ENCODE data around the gene BTN3A1. TPM values are rescaled to one million over a fixed set of nuclear protein-coding genes. Genes with fewer than 3 reads are reported as not detected.

Gene BTN3A1
- total RNA-seq, 1 donor from 2014 or later = 12.7 TPM

DNA sequence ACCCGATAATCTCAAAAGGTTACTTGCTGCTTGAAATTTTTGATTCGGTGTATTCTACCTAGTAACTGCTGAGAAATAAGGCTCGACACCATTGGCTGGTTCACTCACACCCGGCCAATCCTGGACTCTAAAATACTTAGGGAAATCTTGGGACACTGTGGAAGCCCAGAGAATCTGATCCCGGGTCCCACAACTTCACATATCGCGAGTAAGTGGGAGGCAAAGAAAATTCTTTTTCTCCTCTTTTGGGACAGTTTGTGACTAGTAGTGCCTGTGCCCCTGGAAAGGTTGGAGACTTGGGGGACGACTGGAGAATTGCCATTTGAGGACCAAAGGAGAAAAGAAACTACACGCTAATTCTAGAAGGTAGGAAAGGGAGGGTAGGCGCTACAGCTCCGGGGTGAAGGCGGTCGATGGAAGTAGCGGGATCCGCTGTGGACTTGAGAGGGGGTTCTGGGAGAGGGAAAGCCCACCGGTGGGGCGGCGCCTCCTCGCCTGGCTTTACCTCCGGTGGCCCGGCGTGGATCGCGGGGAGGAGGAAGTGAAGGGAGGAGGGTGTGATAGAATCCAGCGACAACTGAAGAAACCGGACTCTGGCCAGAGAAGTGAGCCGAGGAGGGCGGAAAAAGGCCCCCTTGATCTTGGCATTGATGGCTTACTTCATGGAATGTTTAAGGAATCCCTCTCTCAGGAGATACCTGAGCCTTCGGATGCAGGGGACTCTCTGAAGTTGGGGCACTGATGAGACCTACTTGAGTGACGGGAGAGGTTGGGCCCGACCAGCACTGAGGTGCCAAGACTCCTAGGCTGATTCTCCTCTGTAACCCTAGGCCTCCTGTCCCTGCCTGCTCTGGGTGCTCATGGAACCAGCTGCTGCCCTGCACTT lies 19.4 kb downstream of the BTN3A1 start:
- H3K9me3 Mint-ChIP-seq = peaks cover 10% of the 10 kb centered on the region
- DNase-seq (ENCODE audit: low read depth, low spot score) = peak; percentile 46
- no peaks in the 10 kb centered on the region for H3K27me3 Mint-ChIP-seq (ENCODE audit: low read depth)
- TF ChIP-seq, protein P1, sequence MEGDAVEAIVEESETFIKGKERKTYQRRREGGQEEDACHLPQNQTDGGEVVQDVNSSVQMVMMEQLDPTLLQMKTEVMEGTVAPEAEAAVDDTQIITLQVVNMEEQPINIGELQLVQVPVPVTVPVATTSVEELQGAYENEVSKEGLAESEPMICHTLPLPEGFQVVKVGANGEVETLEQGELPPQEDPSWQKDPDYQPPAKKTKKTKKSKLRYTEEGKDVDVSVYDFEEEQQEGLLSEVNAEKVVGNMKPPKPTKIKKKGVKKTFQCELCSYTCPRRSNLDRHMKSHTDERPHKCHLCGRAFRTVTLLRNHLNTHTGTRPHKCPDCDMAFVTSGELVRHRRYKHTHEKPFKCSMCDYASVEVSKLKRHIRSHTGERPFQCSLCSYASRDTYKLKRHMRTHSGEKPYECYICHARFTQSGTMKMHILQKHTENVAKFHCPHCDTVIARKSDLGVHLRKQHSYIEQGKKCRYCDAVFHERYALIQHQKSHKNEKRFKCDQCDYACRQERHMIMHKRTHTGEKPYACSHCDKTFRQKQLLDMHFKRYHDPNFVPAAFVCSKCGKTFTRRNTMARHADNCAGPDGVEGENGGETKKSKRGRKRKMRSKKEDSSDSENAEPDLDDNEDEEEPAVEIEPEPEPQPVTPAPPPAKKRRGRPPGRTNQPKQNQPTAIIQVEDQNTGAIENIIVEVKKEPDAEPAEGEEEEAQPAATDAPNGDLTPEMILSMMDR (conservative IDR thresholded peaks at IDR 0.05) = no peak
- peaks cover 33% of the 10 kb centered on the region for H3K4me1 Mint-ChIP-seq
- H3K27ac Mint-ChIP-seq (ENCODE audit: unreplicated experiment) = no peak overlapping the region
- H3K4me3 Mint-ChIP-seq = no peak overlapping the region
- peaks cover 21% of the 10 kb centered on the region for H3K36me3 Mint-ChIP-seq (ENCODE audit: low read depth)

DNA sequence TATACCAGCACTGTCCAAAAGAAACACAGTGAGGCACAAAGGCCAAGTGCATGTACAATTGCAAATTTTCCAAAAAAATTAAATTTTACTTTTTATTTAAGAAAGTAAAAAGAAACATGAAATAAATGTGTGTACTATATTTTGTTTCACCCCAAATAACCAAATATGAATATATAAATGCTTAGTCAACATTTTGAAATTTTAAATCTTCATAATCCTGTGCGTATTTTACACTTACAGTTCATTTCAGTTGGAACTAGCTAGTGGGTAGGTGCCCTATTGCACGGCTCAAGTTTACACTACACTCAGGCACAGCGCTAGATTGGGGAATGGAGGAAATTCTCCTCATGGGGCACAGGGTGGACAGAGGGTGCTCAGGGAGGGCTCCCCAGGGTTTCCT lies 20.3 kb downstream of the BTN3A1 start:
- Mint-ChIP-seq H3K4me1 (peaks cover 33% of the 10 kb centered on the region), H3K9me3 (peaks cover 7% of the 10 kb centered on the region), H3K27ac (ENCODE audit: unreplicated experiment) (no peak overlapping the region), H3K36me3 (ENCODE audit: low read depth) (peaks cover 25% of the 10 kb centered on the region), H3K27me3 (ENCODE audit: low read depth) (no peaks in the 10 kb centered on the region), H3K4me3 (peak overlapping the region; percentile 73)
- TF ChIP-seq, protein P1 (conservative IDR thresholded peaks at IDR 0.05) = no peak
- DNase-seq (ENCODE audit: low read depth, low spot score) = no peak

DNA sequence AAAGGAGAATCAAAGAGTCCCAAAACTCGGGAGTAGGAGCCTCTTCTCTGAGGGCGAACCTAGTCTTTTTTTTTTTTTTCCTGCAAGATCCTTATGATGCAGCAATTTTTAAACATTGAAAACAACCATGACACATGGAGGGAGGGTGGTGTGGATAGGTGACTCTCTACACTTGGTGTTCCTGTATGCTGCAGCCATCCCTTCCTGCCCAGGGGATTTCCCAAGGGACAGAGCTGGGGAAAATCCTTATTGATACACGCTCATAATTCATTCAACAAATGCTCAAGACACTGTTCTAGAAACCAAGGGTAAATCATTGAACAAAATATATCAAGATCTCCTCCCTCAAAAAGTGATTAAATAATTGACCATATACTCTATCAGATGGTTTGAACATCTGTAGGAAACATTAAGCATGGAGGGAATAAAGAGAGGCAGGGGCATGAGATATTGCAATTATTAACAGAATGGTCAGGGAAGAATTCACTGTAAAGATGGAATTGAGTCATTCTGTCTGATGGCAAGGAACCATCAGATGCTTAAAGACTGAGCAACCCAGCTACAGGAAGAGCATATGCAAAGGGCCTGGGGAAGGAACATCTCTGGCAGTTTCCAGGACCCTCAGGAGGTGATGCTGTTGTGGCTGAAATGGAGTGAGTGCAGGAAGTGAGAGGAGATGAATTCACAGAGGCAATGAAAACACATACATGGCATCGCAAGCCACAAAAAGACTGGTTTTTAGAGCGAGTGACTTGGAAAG lies 24.8 kb downstream of the BTN3A1 start:
- TF ChIP-seq, protein P1 (conservative IDR thresholded peaks at IDR 0.05) = no peak
- no peak for DNase-seq (ENCODE audit: low read depth, low spot score)
- no peak overlapping the region for H3K27ac Mint-ChIP-seq (ENCODE audit: unreplicated experiment)
- no peaks in the 10 kb centered on the region for H3K27me3 Mint-ChIP-seq (ENCODE audit: low read depth)
- H3K36me3 Mint-ChIP-seq (ENCODE audit: low read depth) = peaks cover 50% of the 10 kb centered on the region
- peaks cover 30% of the 10 kb centered on the region for H3K4me1 Mint-ChIP-seq
- peaks cover 2% of the 10 kb centered on the region for H3K9me3 Mint-ChIP-seq
- H3K4me3 Mint-ChIP-seq = no peak overlapping the region

DNA sequence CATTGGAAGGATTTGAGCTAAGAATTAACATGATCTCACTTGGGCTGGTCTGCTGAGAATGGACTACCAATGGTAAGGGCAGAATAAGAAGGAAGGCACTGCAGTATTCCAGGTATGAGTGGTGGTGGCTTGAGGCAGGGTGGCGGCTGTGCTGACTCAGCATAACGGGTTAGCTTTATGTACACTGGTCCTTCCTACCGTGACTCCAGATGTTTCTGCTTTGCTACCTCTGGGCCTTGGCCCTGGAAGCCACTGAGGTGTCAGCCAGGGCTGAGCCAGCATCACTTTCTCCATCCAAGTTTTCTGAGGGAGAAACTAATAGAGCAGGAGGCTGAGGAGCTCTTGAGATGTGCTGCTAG lies 25.4 kb downstream of the BTN3A1 start:
- Mint-ChIP-seq H3K27ac (ENCODE audit: unreplicated experiment) (no peak overlapping the region), H3K9me3 (peaks cover 2% of the 10 kb centered on the region), H3K4me1 (peaks cover 25% of the 10 kb centered on the region), H3K27me3 (ENCODE audit: low read depth) (no peaks in the 10 kb centered on the region), H3K36me3 (ENCODE audit: low read depth) (peaks cover 54% of the 10 kb centered on the region), H3K4me3 (no peak overlapping the region)
- DNase-seq (ENCODE audit: low read depth, low spot score) = no peak
- TF ChIP-seq, protein P1 (conservative IDR thresholded peaks at IDR 0.05) = no peak

DNA sequence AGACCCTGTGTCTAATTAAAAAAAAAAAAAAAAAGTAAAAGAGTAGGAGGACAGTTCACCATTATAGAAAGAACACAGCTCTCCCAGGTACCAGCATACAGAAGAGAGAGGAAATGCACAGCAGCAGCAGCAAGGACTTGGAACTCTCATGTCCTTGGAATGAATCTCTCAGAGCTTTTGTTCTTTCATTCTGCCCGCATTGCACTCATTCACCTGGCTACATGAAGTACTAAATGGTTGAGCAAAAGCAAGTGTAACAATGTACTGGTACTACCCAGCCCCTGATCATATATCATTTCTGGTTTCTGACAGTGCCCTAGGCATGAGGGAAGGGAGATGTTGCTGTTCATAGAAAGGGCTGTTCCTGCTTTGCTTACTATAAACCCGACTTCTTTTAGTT lies 26.1 kb downstream of the BTN3A1 start:
- Mint-ChIP-seq H3K4me1 (peaks cover 18% of the 10 kb centered on the region), H3K36me3 (ENCODE audit: low read depth) (peaks cover 59% of the 10 kb centered on the region), H3K4me3 (no peak overlapping the region), H3K27ac (ENCODE audit: unreplicated experiment) (no peak overlapping the region), H3K27me3 (ENCODE audit: low read depth) (no peaks in the 10 kb centered on the region), H3K9me3 (peaks cover 2% of the 10 kb centered on the region)
- TF ChIP-seq, protein P1 (conservative IDR thresholded peaks at IDR 0.05) = no peak
- no peak for DNase-seq (ENCODE audit: low read depth, low spot score)
